ENCODE data around the gene BCAS4.

BCAS4 gene

GRCh38 chr20:50844430-50845100, 49.7 kb downstream of the BCAS4 start (continued):
- TF ChIP-seq, protein P1, sequence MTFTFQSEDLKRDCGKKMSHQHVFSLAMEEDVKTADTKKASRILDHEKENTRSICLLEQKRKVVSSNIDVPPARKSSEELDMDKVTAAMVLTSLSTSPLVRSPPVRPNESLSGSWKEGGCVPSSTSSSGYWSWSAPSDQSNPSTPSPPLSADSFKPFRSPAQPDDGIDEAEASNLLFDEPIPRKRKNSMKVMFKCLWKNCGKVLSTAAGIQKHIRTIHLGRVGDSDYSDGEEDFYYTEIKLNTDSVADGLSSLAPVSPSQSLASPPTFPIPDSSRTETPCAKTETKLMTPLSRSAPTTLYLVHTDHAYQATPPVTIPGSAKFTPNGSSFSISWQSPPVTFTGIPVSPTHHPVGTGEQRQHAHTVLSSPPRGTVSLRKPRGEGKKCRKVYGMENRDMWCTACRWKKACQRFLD (tag by site-specific recombination; IDR thresholded peaks at IDR 0.05) = no peak
- TF ChIP-seq, protein P2, sequence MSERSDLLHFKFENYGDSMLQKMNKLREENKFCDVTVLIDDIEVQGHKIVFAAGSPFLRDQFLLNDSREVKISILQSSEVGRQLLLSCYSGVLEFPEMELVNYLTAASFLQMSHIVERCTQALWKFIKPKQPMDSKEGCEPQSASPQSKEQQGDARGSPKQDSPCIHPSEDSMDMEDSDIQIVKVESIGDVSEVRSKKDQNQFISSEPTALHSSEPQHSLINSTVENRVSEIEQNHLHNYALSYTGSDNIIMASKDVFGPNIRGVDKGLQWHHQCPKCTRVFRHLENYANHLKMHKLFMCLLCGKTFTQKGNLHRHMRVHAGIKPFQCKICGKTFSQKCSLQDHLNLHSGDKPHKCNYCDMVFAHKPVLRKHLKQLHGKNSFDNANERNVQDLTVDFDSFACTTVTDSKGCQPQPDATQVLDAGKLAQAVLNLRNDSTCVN (tag by site-specific recombination; optimal IDR thresholded peaks at IDR 0.05) = no peak
- TF ChIP-seq ZNF248 (tag by site-specific recombination; IDR thresholded peaks at IDR 0.05) = no peak
- TF ChIP-seq, protein P3, sequence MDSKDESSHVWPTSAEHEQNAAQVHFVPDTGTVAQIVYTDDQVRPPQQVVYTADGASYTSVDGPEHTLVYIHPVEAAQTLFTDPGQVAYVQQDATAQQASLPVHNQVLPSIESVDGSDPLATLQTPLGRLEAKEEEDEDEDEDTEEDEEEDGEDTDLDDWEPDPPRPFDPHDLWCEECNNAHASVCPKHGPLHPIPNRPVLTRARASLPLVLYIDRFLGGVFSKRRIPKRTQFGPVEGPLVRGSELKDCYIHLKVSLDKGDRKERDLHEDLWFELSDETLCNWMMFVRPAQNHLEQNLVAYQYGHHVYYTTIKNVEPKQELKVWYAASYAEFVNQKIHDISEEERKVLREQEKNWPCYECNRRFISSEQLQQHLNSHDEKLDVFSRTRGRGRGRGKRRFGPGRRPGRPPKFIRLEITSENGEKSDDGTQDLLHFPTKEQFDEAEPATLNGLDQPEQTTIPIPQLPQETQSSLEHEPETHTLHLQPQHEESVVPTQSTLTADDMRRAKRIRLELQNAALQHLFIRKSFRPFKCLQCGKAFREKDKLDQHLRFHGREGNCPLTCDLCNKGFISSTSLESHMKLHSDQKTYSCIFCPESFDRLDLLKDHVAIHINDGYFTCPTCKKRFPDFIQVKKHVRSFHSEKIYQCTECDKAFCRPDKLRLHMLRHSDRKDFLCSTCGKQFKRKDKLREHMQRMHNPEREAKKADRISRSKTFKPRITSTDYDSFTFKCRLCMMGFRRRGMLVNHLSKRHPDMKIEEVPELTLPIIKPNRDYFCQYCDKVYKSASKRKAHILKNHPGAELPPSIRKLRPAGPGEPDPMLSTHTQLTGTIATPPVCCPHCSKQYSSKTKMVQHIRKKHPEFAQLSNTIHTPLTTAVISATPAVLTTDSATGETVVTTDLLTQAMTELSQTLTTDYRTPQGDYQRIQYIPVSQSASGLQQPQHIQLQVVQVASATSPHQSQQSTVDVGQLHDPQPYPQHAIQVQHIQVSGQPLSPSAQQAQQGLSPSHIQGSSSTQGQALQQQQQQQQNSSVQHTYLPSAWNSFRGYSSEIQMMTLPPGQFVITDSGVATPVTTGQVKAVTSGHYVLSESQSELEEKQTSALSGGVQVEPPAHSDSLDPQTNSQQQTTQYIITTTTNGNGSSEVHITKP (tag by site-specific recombination; IDR thresholded peaks at IDR 0.05) = peak; percentile 90
- TF ChIP-seq GFI1B (tag by site-specific recombination; IDR thresholded peaks at IDR 0.05) = no peak
- no peak for TF ChIP-seq ZNF19 (tag by site-specific recombination; IDR thresholded peaks at IDR 0.05; ENCODE audit: low read depth)
- TF ChIP-seq SCRT1 (tag by site-specific recombination; IDR thresholded peaks at IDR 0.05; ENCODE audit: borderline replicate concordance) = no peak
- TF ChIP-seq ZNF548 (tag by site-specific recombination; IDR thresholded peaks at IDR 0.05) = no peak
- TF ChIP-seq ZNF830 (tag by site-specific recombination; IDR thresholded peaks at IDR 0.05; ENCODE audit: low read depth) = no peak
- TF ChIP-seq KLF1 (tag by site-specific recombination; IDR thresholded peaks at IDR 0.05) = no peak
- TF ChIP-seq, protein P4, sequence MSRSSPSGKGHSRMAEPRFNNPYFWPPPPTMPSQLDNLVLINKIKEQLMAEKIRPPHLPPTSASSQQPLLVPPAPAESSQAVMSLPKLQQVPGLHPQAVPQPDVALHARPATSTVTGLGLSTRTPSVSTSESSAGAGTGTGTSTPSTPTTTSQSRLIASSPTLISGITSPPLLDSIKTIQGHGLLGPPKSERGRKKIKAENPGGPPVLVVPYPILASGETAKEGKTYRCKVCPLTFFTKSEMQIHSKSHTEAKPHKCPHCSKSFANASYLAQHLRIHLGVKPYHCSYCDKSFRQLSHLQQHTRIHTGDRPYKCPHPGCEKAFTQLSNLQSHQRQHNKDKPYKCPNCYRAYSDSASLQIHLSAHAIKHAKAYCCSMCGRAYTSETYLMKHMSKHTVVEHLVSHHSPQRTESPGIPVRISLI (tag by site-specific recombination; IDR thresholded peaks at IDR 0.05) = no peak
- no peak for TF ChIP-seq ZNF449 (tag by site-specific recombination; IDR thresholded peaks at IDR 0.05)
- TF ChIP-seq, protein P5, sequence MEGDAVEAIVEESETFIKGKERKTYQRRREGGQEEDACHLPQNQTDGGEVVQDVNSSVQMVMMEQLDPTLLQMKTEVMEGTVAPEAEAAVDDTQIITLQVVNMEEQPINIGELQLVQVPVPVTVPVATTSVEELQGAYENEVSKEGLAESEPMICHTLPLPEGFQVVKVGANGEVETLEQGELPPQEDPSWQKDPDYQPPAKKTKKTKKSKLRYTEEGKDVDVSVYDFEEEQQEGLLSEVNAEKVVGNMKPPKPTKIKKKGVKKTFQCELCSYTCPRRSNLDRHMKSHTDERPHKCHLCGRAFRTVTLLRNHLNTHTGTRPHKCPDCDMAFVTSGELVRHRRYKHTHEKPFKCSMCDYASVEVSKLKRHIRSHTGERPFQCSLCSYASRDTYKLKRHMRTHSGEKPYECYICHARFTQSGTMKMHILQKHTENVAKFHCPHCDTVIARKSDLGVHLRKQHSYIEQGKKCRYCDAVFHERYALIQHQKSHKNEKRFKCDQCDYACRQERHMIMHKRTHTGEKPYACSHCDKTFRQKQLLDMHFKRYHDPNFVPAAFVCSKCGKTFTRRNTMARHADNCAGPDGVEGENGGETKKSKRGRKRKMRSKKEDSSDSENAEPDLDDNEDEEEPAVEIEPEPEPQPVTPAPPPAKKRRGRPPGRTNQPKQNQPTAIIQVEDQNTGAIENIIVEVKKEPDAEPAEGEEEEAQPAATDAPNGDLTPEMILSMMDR (tag by site-specific recombination; IDR thresholded peaks at IDR 0.05) = no peak
- no peak for TF ChIP-seq ELK4 (IDR thresholded peaks at IDR 0.05; ENCODE audit: borderline replicate concordance, low read depth, low read length)
- TF ChIP-seq ZXDB (tag by site-specific recombination; IDR thresholded peaks at IDR 0.05) = 0 out of 2 replicates have a peak, but pooled peaks have one; percentile 46
- no peak for TF ChIP-seq ZNF140 (tag by site-specific recombination; IDR thresholded peaks at IDR 0.05)
- no peak for TF ChIP-seq ZNF223 (tag by site-specific recombination; IDR thresholded peaks at IDR 0.05)
- TF ChIP-seq ZSCAN23 (tag by site-specific recombination; IDR thresholded peaks at IDR 0.05) = no peak
- TF ChIP-seq, protein P6, sequence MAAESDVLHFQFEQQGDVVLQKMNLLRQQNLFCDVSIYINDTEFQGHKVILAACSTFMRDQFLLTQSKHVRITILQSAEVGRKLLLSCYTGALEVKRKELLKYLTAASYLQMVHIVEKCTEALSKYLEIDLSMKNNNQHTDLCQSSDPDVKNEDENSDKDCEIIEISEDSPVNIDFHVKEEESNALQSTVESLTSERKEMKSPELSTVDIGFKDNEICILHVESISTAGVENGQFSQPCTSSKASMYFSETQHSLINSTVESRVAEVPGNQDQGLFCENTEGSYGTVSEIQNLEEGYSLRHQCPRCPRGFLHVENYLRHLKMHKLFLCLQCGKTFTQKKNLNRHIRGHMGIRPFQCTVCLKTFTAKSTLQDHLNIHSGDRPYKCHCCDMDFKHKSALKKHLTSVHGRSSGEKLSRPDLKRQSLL (tag by site-specific recombination; IDR thresholded peaks at IDR 0.05) = no peak
- TF ChIP-seq ZNF621 (tag by site-specific recombination; IDR thresholded peaks at IDR 0.05) = no peak
- TF ChIP-seq ZNF629 (tag by site-specific recombination; IDR thresholded peaks at IDR 0.05) = peak; percentile 55
- no peak for TF ChIP-seq ZNF174 (tag by site-specific recombination; IDR thresholded peaks at IDR 0.05)
- TF ChIP-seq ZNF416 (tag by site-specific recombination; IDR thresholded peaks at IDR 0.05) = no peak
- TF ChIP-seq HOXC10 (CRISPR knock-in tag; IDR thresholded peaks at IDR 0.05) = no peak
- TF ChIP-seq KLF17 (tag by site-specific recombination; IDR thresholded peaks at IDR 0.05) = no peak
- peak; percentile 81 for TF ChIP-seq GLIS2 (tag by site-specific recombination; IDR thresholded peaks at IDR 0.05)
